HepG2 (cell line): Measurements from ENCODE around the gene RHD. TPM values are rescaled to one million over a fixed set of nuclear protein-coding genes. Genes with fewer than 3 reads are reported as not detected.
A peak's percentile ranks its signal among the peaks of the same experiment; 100 is the strongest.

ENCODE experiments used
- ATAC-seq: fragments of 200-7000 bp; cut with Tn5 transposase; 3 replicates; pipeline ENCODE4 v1.9.1; 2020; ENCODE audit warnings: mild to moderate bottlenecking, moderate library complexity
- BruUV-seq: library from RNA; stranded (reverse); fragments of 400-500 nt; replicated peaks from 2 replicates; lab custom pipeline; 2021; lab: Mats Ljungman, UMichigan
- CTCF ChIA-PET: fragments of 300-600 bp; formaldehyde crosslinking; extraction: SDS; loops from one replicate; lab custom pipeline; 2021; ENCODE audit warnings: low total read pairs, inconsistent platforms, low intra/inter-chr PET ratio; lab: Yijun Ruan, JAX
- POLR2A ChIA-PET: fragments of 350-600 bp; sonication (Branson Sonifier 250); formaldehyde crosslinking; loops from one replicate; lab custom pipeline; 2020; ENCODE audit warnings: antibody characterized with exemption, inconsistent platforms; lab: Yijun Ruan, JAX
- DNase-seq: peaks from one replicate; pipeline ENCODE4 v3.0.0-alpha.2; 2015; ENCODE audit warnings: low spot score
- FAIRE-seq: peaks from 3 replicates; lab custom pipeline; 2011; peaks lifted over from hg19 to GRCh38; lab: Jason Lieb, UNC
- H2AFZ ChIP-seq: one replicate; pipeline ENCODE4 v1.6.1; 2011; ENCODE audit warnings: low read length, inconsistent platforms
- H3K27ac ChIP-seq: fragments of 300-600 bp; 3 replicates; pipeline ENCODE4 v1.8.0; 2011; ENCODE audit warnings: mixed run types, mild to moderate bottlenecking, mixed read lengths, low read length, inconsistent platforms; ENCODE audit not compliant: insufficient read depth; ENCODE audit errors: extremely low read length
- H3K27me3 ChIP-seq, 2 experiments: fragments of 200-600 bp in 1 of 2; 2 replicates in 1 of 2; 3 replicates in 1 of 2; pipeline versions ENCODE4 v1.6.0 to v1.8.0; 2011; ENCODE audit warnings: low read length in 2 of 2, mild to moderate bottlenecking in 2 of 2, moderate library complexity in 2 of 2, inconsistent platforms in 1 of 2; ENCODE audit not compliant: insufficient read depth in 2 of 2, control insufficient read depth in 1 of 2
- H3K36me3 ChIP-seq, 2 experiments: fragments of 200-600 bp in 1 of 2; replicated peaks in 1 of 2; 2 replicates in 1 of 2; 3 replicates in 1 of 2; pipeline versions ENCODE4 v1.5.1 to v1.8.0; 2011; ENCODE audit warnings: low read length in 2 of 2, inconsistent platforms in 1 of 2; ENCODE audit not compliant: insufficient read depth in 2 of 2, control insufficient read depth in 1 of 2
- H3K4me1 ChIP-seq: 2 replicates; pipeline ENCODE4 v1.5.1; 2012; ENCODE audit warnings: low read length, inconsistent platforms; ENCODE audit not compliant: insufficient read depth
- H3K4me2 ChIP-seq: 2 replicates; pipeline ENCODE4 v1.6.0; 2011; ENCODE audit warnings: low read depth, low read length, inconsistent platforms
- H3K4me3 ChIP-seq, 3 experiments: fragments of 200-600 bp in 1 of 3; sonication (generic), shearing (Covaris generic) in 1 of 3; replicated peaks in 1 of 3; 2 replicates each; pipeline ENCODE4 v1.5.1; 2011 to 2016; ENCODE audit warnings: low read length in 3 of 3, inconsistent platforms in 2 of 3, low read depth in 2 of 3, mild to moderate bottlenecking in 2 of 3, control low read depth in 1 of 3, mixed read lengths in 1 of 3; ENCODE audit not compliant: insufficient read depth in 1 of 3
- H3K79me2 ChIP-seq: one replicate; pipeline ENCODE4 v1.6.1; 2011; ENCODE audit warnings: low read length, inconsistent platforms; ENCODE audit not compliant: insufficient read depth
- H3K9ac ChIP-seq: 2 replicates; pipeline ENCODE4 v1.6.0; 2011; ENCODE audit warnings: mild to moderate bottlenecking, low read depth, low read length, inconsistent platforms; ENCODE audit not compliant: insufficient read depth
- H3K9me3 ChIP-seq: 2 replicates; pipeline ENCODE4 v1.5.1; 2012; ENCODE audit warnings: mild to moderate bottlenecking, low read length
- H4K20me1 ChIP-seq: 2 replicates; pipeline ENCODE4 v1.6.0; 2011; ENCODE audit warnings: inconsistent platforms, mild to moderate bottlenecking, low read length, moderate library complexity; ENCODE audit not compliant: insufficient read depth
- ARID3A ChIP-seq: IDR thresholded peaks from 2 replicates; pipeline ENCODE4 v1.6.1; 2012; ENCODE audit warnings: low read depth, low read length, improper control_type of control experiment
- ATF7-NPFF ChIP-seq: sonication (generic); formaldehyde crosslinking; IDR thresholded peaks from 2 replicates; pipeline ENCODE4 v1.8.1; 2023; ENCODE audit warnings: mild to moderate bottlenecking, low read depth, missing genetic modification reagents, moderate library complexity
- ATM ChIP-seq: fragments of 450-650 bp; IDR thresholded peaks from 2 replicates; pipeline ENCODE4 v1.7.1; 2017; ENCODE audit warnings: mild to moderate bottlenecking, borderline replicate concordance
- CSRNP2 ChIP-seq: sonication (generic); formaldehyde crosslinking; conservative IDR thresholded peaks from 2 replicates; pipeline ENCODE4 v1.8.0; 2022; ENCODE audit warnings: low read depth, missing genetic modification reagents
- DPF2 ChIP-seq: sonication (generic); formaldehyde crosslinking; IDR thresholded peaks from 2 replicates; pipeline ENCODE4 v1.4.0; 2020; ENCODE audit warnings: mild to moderate bottlenecking, low read depth, missing genetic modification reagents, borderline replicate concordance
- ELF1 ChIP-seq: sonication (generic); formaldehyde crosslinking; IDR thresholded peaks from 2 replicates; pipeline ENCODE4 v1.4.0; 2020; ENCODE audit warnings: missing genetic modification reagents
- FOXK2 ChIP-seq: fragments of 450-650 bp; IDR thresholded peaks from 2 replicates; pipeline ENCODE4 v1.6.1; 2016
- HNF4A ChIP-seq: sonication (generic); formaldehyde crosslinking; IDR thresholded peaks from 2 replicates; pipeline ENCODE4 v1.4.0; 2020; ENCODE audit warnings: missing genetic modification reagents
- NCOR1 ChIP-seq: fragments of 200-600 bp; sonication (generic); IDR thresholded peaks from 2 replicates; pipeline ENCODE4 v1.7.0; 2017; ENCODE audit warnings: antibody characterized with exemption, low read length, borderline replicate concordance
- NFKBIZ ChIP-seq: IDR thresholded peaks from 2 replicates; pipeline ENCODE4 v1.6.1; 2018; ENCODE audit warnings: missing genetic modification reagents, missing compliant biosample characterization
- NPAS2 ChIP-seq: sonication (generic); formaldehyde crosslinking; IDR thresholded peaks from 2 replicates; pipeline ENCODE4 v1.8.0; 2022; ENCODE audit warnings: mild to moderate bottlenecking, missing genetic modification reagents, borderline replicate concordance
- REPIN1 ChIP-seq: sonication (generic); formaldehyde crosslinking; IDR thresholded peaks from 2 replicates; pipeline ENCODE4 v1.8.0; 2022; ENCODE audit warnings: missing genetic modification reagents, low read depth, mild to moderate bottlenecking, borderline replicate concordance
- SAP130 ChIP-seq: IDR thresholded peaks from 2 replicates; pipeline ENCODE4 v1.6.1; 2016; ENCODE audit warnings: low read depth
- SP5 ChIP-seq: IDR thresholded peaks from 2 replicates; pipeline ENCODE4 v1.6.1; 2016; ENCODE audit warnings: low read depth, borderline replicate concordance
- ZNF263 ChIP-seq: sonication (generic); formaldehyde crosslinking; IDR thresholded peaks from 2 replicates; pipeline ENCODE4 v1.4.0; 2020; ENCODE audit warnings: missing genetic modification reagents
- ZNF382 ChIP-seq: sonication (generic); formaldehyde crosslinking; IDR thresholded peaks from 2 replicates; pipeline ENCODE4 v1.5.0; 2020; ENCODE audit warnings: missing genetic modification reagents, mild to moderate bottlenecking, borderline replicate concordance
- ZNF784 ChIP-seq: sonication (generic); formaldehyde crosslinking; IDR thresholded peaks from 2 replicates; pipeline ENCODE4 v1.5.1; 2020; ENCODE audit warnings: missing genetic modification reagents, mild to moderate bottlenecking, borderline replicate concordance
- WGBS: methylation state at CpG from one replicate; pipeline ENCODE4 v1.1.6; 2017; ENCODE audit warnings: low lambda C conversion rate; 5-methylcytosine and 5-hydroxymethylcytosine counted together
- in situ Hi-C: cut with HindIII; loops from 2 replicates; pipeline ENCODE4 v1.10.0; 2017; ENCODE audit warnings: low pct_unique_long_range_greater_than_20kb; ENCODE audit not compliant: extremely low pct_ligation_motif_present
- intact Hi-C: fragments of 100-400 bp; cut with micrococcal nuclease; formaldehyde crosslinking; loops from one replicate; pipeline ENCODE4 v1.10.0; 2022; ENCODE audit not compliant: unreplicated experiment
- polyA plus RNA-seq, 8 experiments: library from polyadenylated mRNA; depleted of rRNA in 3 of 8; stranded (reverse) in 7 of 8; unstranded in 1 of 8; fragments of >200 nt; fragmentation: Illumina TruSeq in 4 of 8; extraction: Trizol in 4 of 8; gene quantifications; 2 replicates each; pipeline versions ENCODE4 v1.2.1 to v1.2.3, GENCODE V29; 2011 to 2016; ENCODE audit warnings: low read depth in 4 of 8, missing spikeins in 1 of 8, mixed read lengths in 1 of 8; ENCODE audit not compliant: insufficient read depth in 1 of 8
- total RNA-seq, 5 experiments: library from RNA; depleted of rRNA; stranded (reverse); fragments of >200 nt; fragmentation: Illumina TruSeq; extraction: Trizol; gene quantifications; 2 replicates each; pipeline ENCODE4 v1.2.3, GENCODE V29; 2016; ENCODE audit warnings: low read depth in 1 of 5
- TF ChIP-seq, protein P1 (sequence below): sonication (generic); formaldehyde crosslinking; conservative IDR thresholded peaks from 2 replicates; pipeline ENCODE4 v1.4.0; 2020; ENCODE audit warnings: missing genetic modification reagents

The RHD gene
- total and polyA plus RNA-seq, 2 of the 13 experiments (the other 11 are each of a cell fraction or from before 2014, with no cell fraction given), result not detected

DNA sequence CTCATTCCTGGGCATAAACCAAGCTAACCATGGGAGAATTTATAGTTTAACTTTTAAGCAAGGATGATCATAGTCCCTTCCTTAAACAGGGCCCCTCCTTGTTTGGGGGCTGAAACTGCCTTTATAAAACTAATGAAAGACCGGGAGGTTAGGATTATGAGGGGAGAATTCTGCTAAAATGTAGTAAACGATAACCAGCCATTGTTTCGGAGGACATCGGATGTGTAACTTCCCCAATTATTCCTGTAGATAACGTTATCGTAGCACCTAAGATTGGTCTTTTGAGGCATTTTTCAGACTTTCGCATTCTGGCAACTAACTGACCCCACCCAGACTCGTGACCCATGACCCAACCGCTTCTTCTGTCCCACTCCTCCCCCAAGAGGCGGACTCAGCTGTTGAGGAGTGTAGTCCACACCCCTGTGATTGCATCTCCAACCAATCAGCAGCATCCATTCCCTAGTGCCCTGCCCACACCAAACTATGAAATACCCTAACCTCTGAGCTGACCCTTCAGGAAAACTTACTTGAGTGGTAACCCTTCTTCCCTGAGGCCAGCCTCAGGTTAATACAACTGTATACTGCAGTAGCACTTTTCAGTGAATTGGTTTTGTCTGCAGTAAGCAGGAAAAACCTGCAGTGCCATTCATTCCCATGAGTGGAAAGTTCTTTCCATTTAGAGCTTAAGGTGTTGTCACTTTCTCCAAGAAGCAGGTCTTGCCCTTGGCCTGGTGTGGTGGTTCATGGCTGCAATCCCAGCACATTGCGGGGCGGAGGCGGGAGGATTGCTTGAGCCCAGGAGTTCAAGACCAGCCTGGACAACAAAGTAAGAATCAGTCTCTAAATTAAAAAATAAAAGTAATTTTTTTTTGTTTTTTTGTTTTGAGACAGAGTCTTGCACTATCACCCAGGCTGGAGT, 39.2 kb upstream of the RHD start:
- POLR2A ChIA-PET, result interaction anchor here (1.0 to 2.4 kb wide), 20 partner anchors 8 to 528 kb away, joined by 3 to 59 read pairs (median 6); partner anchors contain the start of genes MACO1 and RSRP1
- CTCF ChIA-PET, result no interaction called here
- H3K4me2 ChIP-seq, result peak overlapping the region; percentile 92
- H3K9ac ChIP-seq, result peak overlapping the region; percentile 85
- no peak overlapping the region for H2AFZ ChIP-seq
- intact Hi-C loops (loop anchor here (1.0 kb wide), 1 partner anchor 35 kb away; no protein-coding TSS in a partner anchor), in situ Hi-C loops (no loop called here)
- H3K79me2 ChIP-seq, result peaks cover 20% of the 10 kb centered on the region
- H3K4me3 ChIP-seq, result peak overlapping the region; percentile 74 to 86 (median 84)
- TSS peak; percentile 97 for BruUV-seq
- peak overlapping the region; percentile 82 for H3K27ac ChIP-seq
- DNase-seq (peak; percentile 91), ATAC-seq (peak; percentile 94), FAIRE-seq (peak; percentile 97)
- H3K27me3 ChIP-seq, result no peaks in the 10 kb centered on the region
- H3K4me1 ChIP-seq, result peaks cover 21% of the 10 kb centered on the region
- 24% methylated on average over 13 of the region's 13 CpGs for WGBS
- no peaks in the 10 kb centered on the region for H3K9me3 ChIP-seq
- peaks cover 0 to 14% of the 10 kb centered on the region in 2 experiments; a peak in 3 of 5 replicates for H3K36me3 ChIP-seq
- no peaks in the 10 kb centered on the region for H4K20me1 ChIP-seq
- TF ChIP-seq ARID3A (no peak), ELF1 (CRISPR knock-in tag) (no peak; the same call in 1 of the 2 replicates), DPF2 (no peak), ZNF382 (CRISPR knock-in tag) (no peak), NCOR1 (0 out of 2 replicates have a peak, but pooled peaks have one; percentile 7), NFKBIZ (CRISPR knock-in tag) (no peak), FOXK2 (no peak), REPIN1 (CRISPR knock-in tag) (no peak), CSRNP2 (CRISPR knock-in tag) (no peak), ZNF784 (CRISPR knock-in tag) (no peak), HNF4A (CRISPR knock-in tag) (0 out of 2 replicates have a peak, but pooled peaks have one; percentile 8), ZNF263 (CRISPR knock-in tag) (no peak), ATF7-NPFF (CRISPR knock-in tag) (0 out of 2 replicates have a peak, but pooled peaks have one; percentile 13), NPAS2 (CRISPR knock-in tag) (no peak), ATM (no peak), SP5 (CRISPR knock-in tag) (peak; percentile 40; the same call in 1 of the 2 replicates), SAP130 (CRISPR knock-in tag) (peak; percentile 66)
- TF ChIP-seq, protein P1, sequence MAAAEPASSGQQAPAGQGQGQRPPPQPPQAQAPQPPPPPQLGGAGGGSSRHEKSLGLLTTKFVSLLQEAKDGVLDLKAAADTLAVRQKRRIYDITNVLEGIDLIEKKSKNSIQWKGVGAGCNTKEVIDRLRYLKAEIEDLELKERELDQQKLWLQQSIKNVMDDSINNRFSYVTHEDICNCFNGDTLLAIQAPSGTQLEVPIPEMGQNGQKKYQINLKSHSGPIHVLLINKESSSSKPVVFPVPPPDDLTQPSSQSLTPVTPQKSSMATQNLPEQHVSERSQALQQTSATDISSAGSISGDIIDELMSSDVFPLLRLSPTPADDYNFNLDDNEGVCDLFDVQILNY (CRISPR knock-in tag), result no peak
